ENCODE results near the gene CLEC9A. TPM values are rescaled to one million over a fixed set of nuclear protein-coding genes. Genes with fewer than 3 reads are reported as not detected.
A peak's percentile ranks its signal among the peaks of the same experiment; 100 is the strongest.

Gene CLEC9A
- total and polyA plus RNA-seq, 2 donors (not counting 3 experiments of a cell fraction or from before 2014, with no cell fraction given): not detected

GRCh38 chr12:10101648-10102220 is 71.3 kb downstream of the CLEC9A start:
- peaks cover 4% of the 10 kb centered on the region for H3K79me2 ChIP-seq (ENCODE audit: control insufficient read depth, insufficient read depth, low read length)
- no peak overlapping the region for H3K9ac ChIP-seq (replicated peaks; ENCODE audit: extremely low read depth, insufficient read depth, low read length)
- H3K27me3 ChIP-seq (ENCODE audit: control insufficient read depth in 2 of 2, insufficient read depth in 2 of 2, low read length in 2 of 2): no peaks in the 10 kb centered on the region
- H4K20me1 ChIP-seq (replicated peaks; ENCODE audit: control insufficient read depth, extremely low read depth, insufficient read depth, low read length): no peaks in the 10 kb centered on the region
- dilution Hi-C loops (cut with MboI; ENCODE audit: extremely low pct_ligation_motif_present, low sequenced_read_pairs) (no loop called here), intact Hi-C loops (cut with micrococcal nuclease) (no loop called here)
- H3K36me3 ChIP-seq (ENCODE audit: control insufficient read depth in 2 of 2, extremely low read depth in 1 of 2, insufficient read depth in 2 of 2, low read length in 2 of 2): no peaks in the 10 kb centered on the region
- BruUV-seq (replicated peaks): no TSS peak
- POLR2A ChIA-PET: interaction anchor here (1.1 kb wide), 2 partner anchors 33 to 34 kb away, joined by 3 read pairs; no protein-coding TSS in a partner anchor
- no peak for TF ChIP-seq POLR2A (IDR thresholded peaks at IDR 0.05; ENCODE audit: low read depth, low read length)
- no peak for TF ChIP-seq GATA2 (IDR thresholded peaks at IDR 0.05; ENCODE audit: insufficient read depth, insufficient read length, low read depth, low read length)
- no peak for TF ChIP-seq JUN (IDR thresholded peaks at IDR 0.05; ENCODE audit: borderline replicate concordance, insufficient read depth, insufficient read length, low read depth)
- TF ChIP-seq MYC (IDR thresholded peaks at IDR 0.05; ENCODE audit: low read depth, low read length): no peak
- TF ChIP-seq POLR2AphosphoS5 (IDR thresholded peaks at IDR 0.05; ENCODE audit: insufficient read depth, low read depth, low read length): no peak
- TF ChIP-seq, protein P1, sequence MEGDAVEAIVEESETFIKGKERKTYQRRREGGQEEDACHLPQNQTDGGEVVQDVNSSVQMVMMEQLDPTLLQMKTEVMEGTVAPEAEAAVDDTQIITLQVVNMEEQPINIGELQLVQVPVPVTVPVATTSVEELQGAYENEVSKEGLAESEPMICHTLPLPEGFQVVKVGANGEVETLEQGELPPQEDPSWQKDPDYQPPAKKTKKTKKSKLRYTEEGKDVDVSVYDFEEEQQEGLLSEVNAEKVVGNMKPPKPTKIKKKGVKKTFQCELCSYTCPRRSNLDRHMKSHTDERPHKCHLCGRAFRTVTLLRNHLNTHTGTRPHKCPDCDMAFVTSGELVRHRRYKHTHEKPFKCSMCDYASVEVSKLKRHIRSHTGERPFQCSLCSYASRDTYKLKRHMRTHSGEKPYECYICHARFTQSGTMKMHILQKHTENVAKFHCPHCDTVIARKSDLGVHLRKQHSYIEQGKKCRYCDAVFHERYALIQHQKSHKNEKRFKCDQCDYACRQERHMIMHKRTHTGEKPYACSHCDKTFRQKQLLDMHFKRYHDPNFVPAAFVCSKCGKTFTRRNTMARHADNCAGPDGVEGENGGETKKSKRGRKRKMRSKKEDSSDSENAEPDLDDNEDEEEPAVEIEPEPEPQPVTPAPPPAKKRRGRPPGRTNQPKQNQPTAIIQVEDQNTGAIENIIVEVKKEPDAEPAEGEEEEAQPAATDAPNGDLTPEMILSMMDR (IDR thresholded peaks at IDR 0.05; ENCODE audit: extremely low read depth in 1 of 2, insufficient read depth in 1 of 2, low read depth in 1 of 2, low read length in 2 of 2): no peak
- TF ChIP-seq FOS (IDR thresholded peaks at IDR 0.05; ENCODE audit: borderline replicate concordance, insufficient read depth, low read length): no peak
- TF ChIP-seq EZH2 (IDR thresholded peaks at IDR 0.05; ENCODE audit: borderline replicate concordance, low read depth, low read length, severe bottlenecking): no peak
- TF ChIP-seq, protein P2, sequence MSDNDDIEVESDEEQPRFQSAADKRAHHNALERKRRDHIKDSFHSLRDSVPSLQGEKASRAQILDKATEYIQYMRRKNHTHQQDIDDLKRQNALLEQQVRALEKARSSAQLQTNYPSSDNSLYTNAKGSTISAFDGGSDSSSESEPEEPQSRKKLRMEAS (IDR thresholded peaks at IDR 0.05; ENCODE audit: insufficient read depth, insufficient read length): no peak
- no peak overlapping the region for H3K4me3 ChIP-seq (replicated peaks in 1 of 3; ENCODE audit: insufficient read depth in 1 of 3, low read depth in 1 of 3, low read length in 3 of 3)
- H3K9me3 ChIP-seq (replicated peaks; ENCODE audit: control insufficient read depth, insufficient read depth, low read length): no peaks in the 10 kb centered on the region
- H3K27ac ChIP-seq (ENCODE audit: insufficient read depth, low read depth, low read length): no peak overlapping the region
- H3K4me2 ChIP-seq (ENCODE audit: insufficient read depth, low read length): no peak overlapping the region
- no peaks in the 10 kb centered on the region for H3K9me1 ChIP-seq (replicated peaks; ENCODE audit: control insufficient read depth, extremely low read depth, insufficient read depth, low read length)
- FAIRE-seq: no peak
- CTCF ChIA-PET: interaction anchor here (2.2 kb wide), 1 partner anchor 10 kb away, joined by 7 read pairs; no protein-coding TSS in a partner anchor
- H3K4me1 ChIP-seq (ENCODE audit: control insufficient read depth, extremely low read depth, insufficient read depth, low read length): peaks cover 2% of the 10 kb centered on the region
- peak overlapping the region; percentile 43 for H2AFZ ChIP-seq (ENCODE audit: low read depth, low read length)
- no peak for DNase-seq (ENCODE audit: low read depth, low spot score)

Data from endothelial cell of umbilical vein (primary cell).